Prostate gland (tissue), 2 donors: Measurements from ENCODE around the gene SLC7A6OS.

Source experiments
- CTCF ChIP-seq, 4 experiments: fragments of 200-600 bp in 2 of 4; fragments of 450-650 bp in 2 of 4; sonication (generic) in 2 of 4; IDR thresholded peaks; 1 replicate in 3 of 4; 2 replicates in 1 of 4; pipeline ENCODE4 v1.5.1; 2016 to 2019; ENCODE audit warnings: antibody characterized with exemption in 4 of 4, mild to moderate bottlenecking in 2 of 4, moderate library complexity in 2 of 4
- POLR2AphosphoS5 ChIP-seq: sonication (generic); formaldehyde crosslinking; IDR thresholded peaks from one replicate; pipeline ENCODE4 v1.6.1; 2017; ENCODE audit warnings: antibody characterized with exemption

DNA sequence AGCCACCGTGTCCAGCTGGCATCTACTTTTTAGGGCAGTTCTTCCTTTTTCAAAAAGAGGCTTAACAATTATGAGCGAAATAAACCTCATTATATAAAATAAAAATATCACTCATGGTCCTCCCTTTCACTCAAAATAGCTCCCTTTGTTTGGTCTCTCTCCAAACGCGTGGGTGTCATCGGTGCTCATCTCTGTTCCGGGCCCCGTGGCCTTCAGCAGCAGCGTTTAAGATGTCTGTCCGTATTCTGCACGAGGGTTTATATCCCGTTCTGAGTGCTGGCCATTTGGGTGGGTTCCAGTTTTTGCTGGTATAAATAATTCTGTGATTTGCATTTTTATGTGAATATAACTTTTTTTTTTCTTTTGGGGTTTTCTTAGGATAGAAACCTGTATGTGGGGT is 33.5 kb upstream of the SLC7A6OS start:
- TF ChIP-seq POLR2AphosphoS5 (no peak), CTCF (IDR thresholded peaks at IDR 0.05) (no peak)
